ENCODE data around the gene C1QB. TPM values are rescaled to one million over a fixed set of nuclear protein-coding genes. Genes with fewer than 3 reads are reported as not detected.

The C1QB gene
- total RNA-seq, 4 donors from 2014 or later = 7.1 to 240 (median 110) TPM

- TF ChIP-seq CTCF (IDR thresholded peaks at IDR 0.05) (no peak), POLR2A (IDR thresholded peaks at IDR 0.05) (no peak)
- intact Hi-C loops (cut with DNase I) = no loop called here
- Histone ChIP-seq H3K4me3 (no peak overlapping the region), H3K27ac (no peak overlapping the region), H3K36me3 (no peaks in the 10 kb centered on the region), H3K4me1 (no peaks in the 10 kb centered on the region), H3K9me3 (no peaks in the 10 kb centered on the region), H3K27me3 (peaks cover 0 to 98% (median 0%) of the 10 kb centered on the region in 4 donors)
- WGBS, 2 donors = 35 to 37% methylated on average over 7 to 9 of the region's 9 CpGs
- DNase-seq = no peak
Observed at GRCh38 chr1:22625262-22625925, 27.6 kb upstream of the C1QB start.

DNA sequence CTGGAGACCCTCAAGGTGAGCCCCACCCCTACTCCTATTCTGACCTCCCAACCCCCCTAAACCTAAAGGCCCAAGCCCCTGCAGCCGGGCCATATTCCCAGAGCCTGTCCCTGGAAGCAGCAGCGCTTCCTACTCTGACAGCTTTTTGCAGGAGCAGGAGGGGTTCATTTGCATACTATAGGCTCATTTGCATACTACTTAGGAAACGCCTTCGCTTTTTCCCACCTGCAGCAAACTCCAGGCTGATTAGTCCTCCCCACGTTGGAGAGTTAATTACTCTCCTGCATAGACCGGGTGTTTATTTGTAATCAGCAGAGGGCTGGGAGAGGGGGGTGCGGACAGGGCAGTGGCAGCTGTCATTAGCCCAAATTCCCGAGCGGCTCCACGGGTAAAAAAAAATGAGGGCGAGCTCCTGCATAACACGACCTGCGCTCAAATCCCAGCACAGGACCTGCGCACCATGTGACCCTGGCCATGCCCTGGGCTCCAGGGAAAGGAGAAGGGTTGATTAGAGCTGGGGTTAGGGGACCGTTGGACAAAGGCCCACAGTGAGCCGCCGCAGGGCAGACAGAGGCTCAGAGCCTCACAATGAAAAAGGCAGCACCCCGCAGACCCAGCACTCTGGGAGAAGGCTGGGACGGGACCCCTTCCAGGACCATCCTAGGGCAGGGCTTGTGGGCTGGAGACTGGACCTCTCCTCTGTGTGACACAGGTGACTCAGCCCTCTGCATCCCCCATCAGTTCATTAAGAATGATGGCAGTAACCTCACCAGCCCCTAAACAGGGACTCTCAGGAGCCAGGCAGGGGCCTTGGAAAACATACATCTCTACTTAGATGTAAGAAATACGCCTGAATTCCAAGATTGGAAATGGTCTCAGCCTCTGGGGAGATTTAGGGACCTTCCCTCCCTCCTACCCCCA lies 26.5 kb upstream of the C1QB start:
- DNase-seq = no peak
- H3K27ac ChIP-seq = no peak overlapping the region
- 13 to 26% methylated on average over 12 to 14 of the region's 20 CpGs for WGBS, 2 donors
- TF ChIP-seq POLR2A (IDR thresholded peaks at IDR 0.05) (no peak), CTCF (IDR thresholded peaks at IDR 0.05) (no peak)
- no peak overlapping the region for H3K4me3 ChIP-seq
- no peaks in the 10 kb centered on the region for H3K36me3 ChIP-seq
- intact Hi-C loops (cut with DNase I) = no loop called here
- no peaks in the 10 kb centered on the region for H3K9me3 ChIP-seq
- H3K4me1 ChIP-seq = no peaks in the 10 kb centered on the region
- peaks cover 0 to 97% (median 0%) of the 10 kb centered on the region in 4 donors for H3K27me3 ChIP-seq

GRCh38 chr1:22627331-22627730 lies 25.7 kb upstream of the C1QB start:
- Histone ChIP-seq H3K36me3 (no peaks in the 10 kb centered on the region), H3K4me3 (no peak overlapping the region), H3K27me3 (peaks cover 0 to 97% (median 0%) of the 10 kb centered on the region in 4 donors), H3K27ac (no peak overlapping the region), H3K9me3 (no peaks in the 10 kb centered on the region), H3K4me1 (no peaks in the 10 kb centered on the region)
- no peak for TF ChIP-seq CTCF (IDR thresholded peaks at IDR 0.05)
- TF ChIP-seq POLR2A (IDR thresholded peaks at IDR 0.05) = no peak
- WGBS, 2 donors = 17 to 50% methylated on average over 1 to 4 of the region's 5 CpGs
- intact Hi-C loops (cut with DNase I) = no loop called here
- DNase-seq = no peak

GRCh38 chr1:22628698-22629444 lies 24.2 kb upstream of the C1QB start:
- Histone ChIP-seq H3K36me3 (no peaks in the 10 kb centered on the region), H3K4me1 (no peaks in the 10 kb centered on the region), H3K27me3 (peaks cover 0 to 97% (median 0%) of the 10 kb centered on the region in 4 donors), H3K27ac (no peak overlapping the region), H3K4me3 (no peak overlapping the region), H3K9me3 (no peaks in the 10 kb centered on the region)
- intact Hi-C loops (cut with DNase I) = no loop called here
- no peak for TF ChIP-seq POLR2A (IDR thresholded peaks at IDR 0.05)
- TF ChIP-seq CTCF (IDR thresholded peaks at IDR 0.05) = no peak
- DNase-seq = no peak
- 38 to 39% methylated on average over 10 to 11 of the region's 11 CpGs for whole genome bisulfite sequencing, 2 donors

All from esophagus squamous epithelium (tissue), 5 donors.